SK-N-SH (cell line): ENCODE results near the gene PCBP3. TPM values are rescaled to one million over a fixed set of nuclear protein-coding genes. Genes with fewer than 3 reads are reported as not detected.

Experiments used
- CTCF ChIA-PET: fragments of 300-600, 350-600 bp; formaldehyde crosslinking; extraction: SDS; loops from one replicate; lab custom pipeline; 2021; lab: Yijun Ruan, JAX
- POLR2A ChIA-PET: fragments of 350-600 bp; sonication (Branson Sonifier 250); formaldehyde crosslinking; extraction: SDS; loops from one replicate; lab custom pipeline; 2020; ENCODE audit warnings: antibody characterized with exemption, inconsistent platforms; lab: Yijun Ruan, JAX
- DNase-seq: peaks from one replicate; pipeline ENCODE4 v3.0.0; 2012
- H2AFZ ChIP-seq: fragments of 200-600 bp; sonication (generic); 2 replicates; pipeline ENCODE4 v1.8.1; 2016; ENCODE audit warnings: antibody characterized with exemption, mild to moderate bottlenecking, low read depth
- H3F3A ChIP-seq: fragments of 200-600 bp; sonication (generic); replicated peaks from 2 replicates; pipeline ENCODE3; 2016; ENCODE audit warnings: antibody characterized with exemption, mild to moderate bottlenecking; ENCODE audit not compliant: insufficient read depth
- H3K27ac ChIP-seq, 2 experiments: fragments of 200-500 bp in 1 of 2; fragments of 200-600 bp in 1 of 2; sonication (Bioruptor generic) in 1 of 2; sonication (generic), shearing (Covaris generic) in 1 of 2; 2 replicates each; pipeline versions ENCODE4 v1.5.1 to v1.6.1; 2014 to 2016; ENCODE audit warnings: low read depth in 2 of 2, inconsistent platforms in 1 of 2, low read length in 1 of 2, mild to moderate bottlenecking in 1 of 2, mixed read lengths in 1 of 2
- H3K27me3 ChIP-seq: fragments of 200-600 bp; sonication (generic), shearing (Covaris generic); 2 replicates; pipeline ENCODE4 v1.6.1; 2016; ENCODE audit warnings: mixed run types; ENCODE audit not compliant: insufficient read depth
- H3K36me3 ChIP-seq, 2 experiments: fragments of 200-500 bp in 1 of 2; fragments of 200-600 bp in 1 of 2; sonication (Bioruptor generic) in 1 of 2; sonication (generic) in 1 of 2; replicated peaks in 1 of 2; 2 replicates each; pipeline versions ENCODE3 to v1.5.1; 2014 to 2016; ENCODE audit warnings: low read length in 1 of 2, mild to moderate bottlenecking in 1 of 2; ENCODE audit not compliant: insufficient read depth in 2 of 2, control insufficient read depth in 1 of 2
- H3K4me1 ChIP-seq, 2 experiments: fragments of 200-500 bp in 1 of 2; fragments of 200-600 bp in 1 of 2; sonication (Bioruptor generic) in 1 of 2; sonication (generic), shearing (Covaris generic) in 1 of 2; 2 replicates each; pipeline versions ENCODE4 v1.5.1 to v1.6.1; 2014 to 2016; ENCODE audit warnings: low read depth in 1 of 2, low read length in 1 of 2, mixed run types in 1 of 2; ENCODE audit not compliant: insufficient read depth in 2 of 2, control insufficient read depth in 1 of 2
- H3K4me2 ChIP-seq: fragments of 200-600 bp; sonication (generic), shearing (Covaris generic); 2 replicates; pipeline ENCODE4 v1.6.1; 2017; ENCODE audit warnings: mixed run types
- H3K4me3 ChIP-seq, 2 experiments: fragments of 200-500 bp in 1 of 2; fragments of 200-600 bp in 1 of 2; sonication (Bioruptor generic) in 1 of 2; sonication (generic), shearing (Covaris generic) in 1 of 2; 2 replicates each; pipeline versions ENCODE4 v1.5.1 to v1.8.1; 2014 to 2016; ENCODE audit warnings: low read depth in 2 of 2, inconsistent platforms in 1 of 2, low read length in 1 of 2, mild to moderate bottlenecking in 1 of 2, mixed read lengths in 1 of 2, moderate library complexity in 1 of 2
- H3K79me2 ChIP-seq: fragments of 200-600 bp; sonication (generic); 2 replicates; pipeline ENCODE4 v1.8.1; 2017; ENCODE audit warnings: mild to moderate bottlenecking; ENCODE audit not compliant: insufficient read depth
- H3K9ac ChIP-seq: fragments of 200-600 bp; sonication (generic); 2 replicates; pipeline ENCODE4 v1.6.1; 2017; ENCODE audit warnings: mixed run types
- H3K9me2 ChIP-seq: fragments of 200-600 bp; sonication (generic); 2 replicates; pipeline ENCODE4 v1.6.1; 2017; ENCODE audit warnings: mixed run types
- H3K9me3 ChIP-seq: fragments of 200-600 bp; sonication (generic); 2 replicates; pipeline ENCODE4 v1.6.1; 2017; ENCODE audit warnings: mixed run types, mild to moderate bottlenecking, moderate library complexity
- H4K20me1 ChIP-seq: fragments of 200-600 bp; sonication (generic); 2 replicates; pipeline ENCODE4 v1.6.1; 2017; ENCODE audit warnings: mild to moderate bottlenecking, mixed run types; ENCODE audit not compliant: insufficient read depth
- CTCF ChIP-seq: fragments of 200-600 bp; sonication (generic); IDR thresholded peaks from 2 replicates; pipeline ENCODE4 v1.6.1; 2017; ENCODE audit warnings: antibody characterized with exemption, mild to moderate bottlenecking, moderate library complexity
- EP300 ChIP-seq, 2 experiments: IDR thresholded peaks; 2 replicates each; pipeline versions ENCODE4 v1.4.0 to v1.6.1; 2012; ENCODE audit warnings: borderline replicate concordance in 1 of 2, low read depth in 1 of 2, low read length in 1 of 2
- EZH2phosphoT487 ChIP-seq: fragments of 200-600 bp; sonication (generic); IDR thresholded peaks from 2 replicates; pipeline ENCODE4 v1.6.1; 2017; ENCODE audit warnings: low read depth, mixed run types, mild to moderate bottlenecking, antibody characterized with exemption, moderate library complexity, borderline replicate concordance
- FOXM1 ChIP-seq: IDR thresholded peaks from 2 replicates; pipeline ENCODE4 v1.4.0; 2012; ENCODE audit warnings: low read depth, mild to moderate bottlenecking
- POLR2AphosphoS5 ChIP-seq: IDR thresholded peaks from 2 replicates; pipeline ENCODE4 v1.6.1; 2012; ENCODE audit warnings: low read depth, low read length
- RAD21 ChIP-seq: IDR thresholded peaks from 2 replicates; pipeline ENCODE4 v1.6.1; 2012; ENCODE audit warnings: mild to moderate bottlenecking, low read length
- SMC3 ChIP-seq: IDR thresholded peaks from 2 replicates; pipeline ENCODE4 v1.6.1; 2012; ENCODE audit warnings: low read depth, low read length, improper control_type of control experiment
- TAF1 ChIP-seq: IDR thresholded peaks from 2 replicates; pipeline ENCODE4 v1.6.1; 2012; ENCODE audit warnings: low read depth, mild to moderate bottlenecking, low read length, moderate library complexity, borderline replicate concordance
- TEAD4 ChIP-seq: IDR thresholded peaks from 2 replicates; pipeline ENCODE4 v1.4.0; 2012; ENCODE audit warnings: mild to moderate bottlenecking, borderline replicate concordance; ENCODE audit not compliant: insufficient read depth
- WGBS: methylation state at CpG from one replicate; pipeline ENCODE4 v1.1.6; 2017; ENCODE audit warnings: low lambda C conversion rate; 5-methylcytosine and 5-hydroxymethylcytosine counted together
- polyA plus RNA-seq, 3 experiments: library from polyadenylated mRNA; depleted of rRNA; stranded (reverse); fragments of >200 nt; gene quantifications; 2 replicates each; pipeline ENCODE4 v1.2.3, GENCODE V29; 2012

Gene PCBP3
- polyA plus RNA-seq, 1 of the 3 experiments (the other 2 are of a cell fraction) = 9.5 TPM

GRCh38 chr21:45680215-45680614 is 36.7 kb downstream of the PCBP3 start:
- H3K36me3 ChIP-seq = peaks cover 0 to 10% of the 10 kb centered on the region in 2 experiments
- H4K20me1 ChIP-seq = no peaks in the 10 kb centered on the region
- no peak for TF ChIP-seq TEAD4
- TF ChIP-seq POLR2AphosphoS5 = no peak
- no peak for TF ChIP-seq EP300 (IDR thresholded peaks at IDR 0.05; ENCODE audit: borderline replicate concordance in 1 of 2, low read depth in 1 of 2, low read length in 1 of 2)
- TF ChIP-seq TAF1 = no peak
- ChIA-PET CTCF (no interaction called here), POLR2A (no interaction called here)
- H3K4me2 ChIP-seq = no peak overlapping the region
- WGBS = 60% methylated on average over 1 of the region's 1 CpG
- H2AFZ ChIP-seq = no peak overlapping the region
- H3K79me2 ChIP-seq = no peaks in the 10 kb centered on the region
- H3K4me1 ChIP-seq = peaks cover 0 to 4% of the 10 kb centered on the region in 2 experiments; a peak in 2 of 4 replicates
- no peaks in the 10 kb centered on the region for H3F3A ChIP-seq
- DNase-seq = no peak
- no peaks in the 10 kb centered on the region; the same call in 1 of the 2 replicates for H3K9me3 ChIP-seq
- no peaks in the 10 kb centered on the region for H3K27me3 ChIP-seq
- H3K9me2 ChIP-seq = no peaks in the 10 kb centered on the region
- H3K4me3 ChIP-seq = no peak overlapping the region
- no peak overlapping the region for H3K27ac ChIP-seq
- no peak overlapping the region for H3K9ac ChIP-seq

GRCh38 chr21:45695086-45695485 is 51.6 kb downstream of the PCBP3 start:
- Histone ChIP-seq H3K27me3 (no peaks in the 10 kb centered on the region), H3K9ac (no peak overlapping the region), H3K4me1 (peaks cover 14 to 22% of the 10 kb centered on the region in 2 experiments; a peak in 3 of 4 replicates), H3K79me2 (no peaks in the 10 kb centered on the region), H3K36me3 (no peaks in the 10 kb centered on the region), H3F3A (no peaks in the 10 kb centered on the region), H3K9me3 (no peaks in the 10 kb centered on the region), H3K27ac (no peak overlapping the region), H2AFZ (no peak overlapping the region), H3K4me3 (no peak overlapping the region), H3K9me2 (no peaks in the 10 kb centered on the region), H4K20me1 (0 out of 2 replicates have a peak, but pooled peaks cover 3% of the 10 kb centered on the region), H3K4me2 (no peak overlapping the region)
- TF ChIP-seq EZH2phosphoT487 (no peak), CTCF (0 out of 2 replicates have a peak, but pooled peaks have one; percentile 10), FOXM1 (no peak), RAD21 (peak; percentile 63), SMC3 (peak; percentile 41; the same call in 1 of the 2 replicates)
- WGBS = 74% methylated on average over 2 of the region's 2 CpGs
- ChIA-PET POLR2A (no interaction called here), CTCF (no interaction called here)
- no peak for DNase-seq
